ENCODE results near the gene GPR26.

GPR26 gene

GRCh38 chr10:123648595-123648994 is 17.6 kb upstream of the GPR26 start:
- no peak for DNase-seq

- no peak for DNase-seq
Observed at GRCh38 chr10:123649676-123650075, 16.5 kb upstream of the GPR26 start.

DNA sequence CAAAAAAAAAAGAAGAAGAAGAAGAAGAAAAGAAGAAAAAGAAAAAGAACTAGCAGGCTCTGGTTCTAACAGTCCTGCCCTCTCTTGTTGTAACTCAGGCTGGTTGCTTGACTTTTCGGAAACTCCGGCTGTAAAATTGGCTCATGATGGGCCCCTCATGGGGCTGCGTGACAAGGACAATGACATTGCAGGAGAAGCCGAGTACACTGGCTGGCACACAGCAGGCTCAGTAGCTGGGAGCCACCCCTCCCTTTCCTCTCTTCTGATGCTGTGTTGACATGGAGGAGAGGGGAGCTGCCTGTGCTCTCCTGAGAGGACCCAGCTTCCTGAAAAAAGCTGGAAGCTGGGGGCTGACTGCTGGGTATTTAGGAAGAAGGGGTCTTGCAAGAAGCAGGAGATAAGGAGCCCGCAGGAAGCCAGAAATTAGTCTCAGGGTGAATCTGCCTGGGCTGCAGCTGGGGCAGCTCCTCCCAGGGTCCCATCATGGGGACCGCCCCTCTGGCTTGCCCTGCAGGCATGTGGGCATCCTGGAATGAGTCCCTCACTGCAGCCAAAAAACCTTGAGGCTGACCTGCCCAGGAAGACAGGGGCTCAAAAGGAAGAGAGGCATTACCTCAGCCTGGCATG is 14.6 kb upstream of the GPR26 start:
- no peak for DNase-seq

GRCh38 chr10:123655751-123656150 is 10.4 kb upstream of the GPR26 start:
- DNase-seq, result no peak

GRCh38 chr10:123663522-123663921 is 2.6 kb upstream of the GPR26 start:
- no peak for DNase-seq

- no peak for DNase-seq
Observed at GRCh38 chr10:123665491-123666286, 466 bp upstream of the GPR26 start.

DNA sequence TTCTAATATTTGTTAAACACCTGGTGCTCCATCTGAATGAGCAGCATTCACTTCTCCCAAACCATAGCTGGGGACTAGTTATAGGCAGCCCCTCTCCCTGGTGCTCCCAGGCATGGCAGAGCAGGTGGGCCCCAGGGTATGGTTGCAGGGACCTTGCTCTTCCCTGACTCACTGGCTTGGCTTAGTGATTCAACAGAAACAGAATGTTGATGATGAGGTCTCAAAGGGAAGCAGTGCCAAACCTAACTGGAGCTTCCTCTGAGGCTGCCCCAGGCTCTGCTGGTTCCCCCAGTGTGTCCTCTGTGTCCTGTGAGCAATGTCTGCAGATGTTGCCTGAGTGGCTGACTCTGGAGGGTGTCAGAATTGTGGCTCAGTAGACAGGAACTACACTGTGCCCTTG is 3.7 kb downstream of the GPR26 start:
- DNase-seq, result no peak

GRCh38 chr10:123673198-123673597 is 7.0 kb downstream of the GPR26 start:
- DNase-seq, result no peak

GRCh38 chr10:123674741-123675140 is 8.6 kb downstream of the GPR26 start:
- no peak for DNase-seq

- DNase-seq, result no peak
Observed at GRCh38 chr10:123675811-123676210, 9.7 kb downstream of the GPR26 start.

DNA sequence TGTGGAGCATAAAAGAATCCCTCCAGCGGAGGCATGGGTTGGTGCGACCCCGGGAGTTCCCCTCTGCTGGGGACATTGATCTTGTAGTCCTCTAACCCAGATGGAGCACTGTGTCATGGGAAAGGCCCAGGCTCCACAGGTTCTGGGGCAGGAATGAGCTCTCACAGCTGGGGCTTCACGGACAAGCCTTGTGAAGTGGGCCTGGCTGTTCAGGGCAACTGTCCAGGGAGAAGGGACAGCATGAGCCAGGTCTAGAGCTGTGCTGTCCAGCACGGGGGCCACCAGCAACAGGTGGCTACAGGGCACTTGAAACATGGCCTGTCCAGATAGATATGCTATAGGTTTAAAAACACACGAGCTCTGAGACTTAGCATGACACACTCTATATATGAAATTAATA is 11.4 kb downstream of the GPR26 start:
- DNase-seq, result no peak

DNA sequence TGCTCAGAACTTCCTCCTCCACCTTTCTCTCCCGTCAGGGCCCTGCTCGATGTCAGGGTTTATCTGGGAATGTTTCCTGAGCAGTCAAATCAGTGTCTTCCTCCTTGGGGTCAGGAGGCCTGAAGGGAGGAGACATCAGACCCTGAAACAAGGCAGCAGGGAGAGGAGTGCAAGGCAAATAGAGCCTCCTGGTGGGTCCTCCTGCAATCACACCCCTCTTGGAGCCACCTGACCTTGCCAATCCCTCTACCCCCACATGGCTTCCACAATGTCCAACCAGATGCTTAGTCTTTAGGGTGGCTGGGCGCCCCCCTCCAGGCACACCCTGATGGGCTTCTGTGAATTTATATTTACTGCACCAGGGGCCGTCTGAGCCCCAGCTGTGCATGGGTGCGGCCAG is 12.2 kb downstream of the GPR26 start:
- no peak for DNase-seq

- no peak for DNase-seq
Observed at GRCh38 chr10:123681285-123681684, 15.1 kb downstream of the GPR26 start.

DNA sequence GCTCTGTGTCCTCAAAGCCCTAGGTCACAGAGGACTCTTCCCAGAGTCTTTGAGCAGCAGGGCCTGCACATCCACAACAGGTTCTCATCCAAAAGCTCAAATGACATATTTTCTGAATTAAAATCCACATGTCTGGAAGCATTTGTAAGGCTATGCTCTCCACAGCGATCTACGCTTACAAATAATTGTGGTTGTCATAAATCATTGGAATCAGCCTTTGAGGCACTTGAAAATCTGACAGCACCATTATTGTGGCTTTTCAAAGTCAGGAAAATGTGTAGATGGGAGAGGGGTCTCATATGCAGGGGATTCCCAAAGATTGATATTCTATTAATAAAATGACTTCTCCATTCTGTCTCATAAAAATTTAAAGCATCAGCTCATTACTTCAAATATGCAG is 16.3 kb downstream of the GPR26 start:
- no peak for DNase-seq

DNA sequence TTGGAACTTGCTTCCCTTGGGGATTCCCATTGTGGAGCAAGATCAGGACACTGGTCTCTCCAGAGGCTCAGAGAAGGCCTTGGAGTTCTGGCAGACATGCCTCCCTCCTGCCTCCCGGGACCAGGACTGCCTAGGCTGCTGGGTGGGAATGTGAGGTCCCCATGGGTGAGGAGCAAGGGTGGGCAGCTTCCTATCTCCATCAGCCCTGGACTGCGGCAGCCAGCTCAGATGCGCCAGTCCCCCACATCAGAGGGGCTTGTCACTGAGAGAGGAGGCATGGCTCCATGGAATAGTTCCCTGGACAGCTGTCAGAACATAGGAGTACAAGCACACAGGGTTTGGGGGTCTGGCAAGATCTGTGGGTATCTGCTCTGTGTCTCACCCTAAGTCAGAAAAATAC is 17.3 kb downstream of the GPR26 start:
- no peak for DNase-seq

DNA sequence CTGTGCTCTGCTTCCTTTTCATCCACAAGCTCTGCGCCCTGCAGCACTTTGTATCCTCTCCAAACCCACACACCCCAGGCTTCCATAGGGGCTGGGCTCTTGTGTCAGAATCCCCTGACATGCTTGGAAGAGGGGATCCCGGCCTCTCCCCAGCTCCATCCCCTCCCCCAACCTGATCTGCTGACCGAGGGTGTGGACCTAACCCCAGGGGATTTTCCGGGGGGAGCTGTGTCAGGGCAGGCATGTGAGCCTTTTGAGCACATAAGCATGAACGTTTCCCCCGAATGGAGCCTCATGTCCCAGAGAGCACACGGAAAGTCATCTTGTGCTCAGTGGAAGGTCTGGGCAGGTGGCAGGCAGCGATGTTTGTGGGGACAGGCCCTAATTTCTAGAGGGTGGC is 17.7 kb downstream of the GPR26 start:
- DNase-seq, result no peak

DNA sequence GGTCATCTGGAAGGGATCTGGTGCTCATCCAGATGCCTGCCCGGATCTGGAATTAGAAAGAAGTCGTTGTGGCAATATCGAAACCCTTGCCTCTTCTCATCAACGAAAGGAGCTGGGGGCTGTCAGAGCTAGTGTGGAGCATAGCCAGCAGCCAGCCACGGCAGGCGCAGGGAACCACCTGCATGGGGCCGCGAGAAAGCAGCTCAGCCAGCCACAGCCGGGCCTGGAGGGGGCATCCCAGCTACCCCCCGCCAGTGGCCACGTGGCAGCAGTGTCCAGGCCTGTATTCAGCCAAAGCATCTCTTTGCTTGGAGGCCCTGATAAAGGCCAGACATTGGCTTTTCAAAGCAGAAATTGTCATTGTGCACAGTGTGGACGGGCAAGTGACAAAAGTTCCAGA is 19.1 kb downstream of the GPR26 start:
- no peak for DNase-seq

DNA sequence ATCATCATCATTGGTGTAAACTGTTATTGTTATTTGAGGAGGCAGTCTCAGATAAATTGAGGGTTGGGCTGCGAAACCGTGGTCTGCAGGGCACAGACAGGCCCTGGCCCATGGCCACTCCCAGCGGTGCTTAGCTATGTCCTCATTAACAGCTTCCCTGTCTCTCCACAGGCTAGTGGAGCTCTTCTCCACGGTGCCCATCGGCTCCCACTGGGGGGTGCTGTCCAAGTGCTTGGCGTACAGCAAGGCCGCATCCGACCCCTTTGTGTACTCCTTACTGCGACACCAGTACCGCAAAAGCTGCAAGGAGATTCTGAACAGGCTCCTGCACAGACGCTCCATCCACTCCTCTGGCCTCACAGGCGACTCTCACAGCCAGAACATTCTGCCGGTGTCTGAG is 21.6 kb downstream of the GPR26 start:
- no peak for DNase-seq

GRCh38 chr10:123689880-123690279 is 23.7 kb downstream of the GPR26 start:
- DNase-seq, result no peak

- DNase-seq, result no peak
Observed at GRCh38 chr10:123703195-123703790, 37.1 kb downstream of the GPR26 start.

- no peak for DNase-seq
Observed at GRCh38 chr10:123704076-123704475, 37.9 kb downstream of the GPR26 start.

- no peak for DNase-seq
Observed at GRCh38 chr10:123704812-123705211, 38.7 kb downstream of the GPR26 start.

DNA sequence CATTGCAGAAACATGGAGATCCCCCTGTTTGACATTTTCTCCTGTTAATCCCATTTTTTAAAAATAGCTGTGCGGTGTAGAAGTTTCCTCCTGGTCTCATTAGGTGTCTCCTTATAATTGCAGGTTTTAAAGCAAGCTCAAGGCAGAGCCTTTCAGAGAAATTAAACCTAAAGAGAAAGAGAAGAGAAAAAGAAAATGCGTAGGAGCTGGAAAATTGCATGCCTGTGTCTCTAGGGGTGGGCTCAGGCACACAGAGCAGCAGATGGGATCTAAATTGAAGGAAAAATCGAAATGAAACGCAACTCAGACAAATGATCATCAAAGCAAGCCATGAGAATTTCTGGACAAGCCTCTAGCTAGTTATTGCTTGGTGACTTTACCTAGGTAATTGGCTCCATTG is 40.1 kb downstream of the GPR26 start:
- no peak for DNase-seq

GRCh38 chr10:123715546-123715945 is 49.4 kb downstream of the GPR26 start:
- no peak for DNase-seq
